HL-60 (cell line): ENCODE results near the gene FAM219A.

Experiments
- POLR2AphosphoS5 ChIP-seq: IDR thresholded peaks from 2 replicates; pipeline ENCODE4 v1.6.1; 2012; ENCODE audit warnings: low read depth
- TF ChIP-seq, protein P1 (sequence below): IDR thresholded peaks from one replicate; pipeline ENCODE4 v1.5.1; 2011; ENCODE audit warnings: low read length, control low read depth, inconsistent platforms; ENCODE audit not compliant: insufficient read depth

DNA sequence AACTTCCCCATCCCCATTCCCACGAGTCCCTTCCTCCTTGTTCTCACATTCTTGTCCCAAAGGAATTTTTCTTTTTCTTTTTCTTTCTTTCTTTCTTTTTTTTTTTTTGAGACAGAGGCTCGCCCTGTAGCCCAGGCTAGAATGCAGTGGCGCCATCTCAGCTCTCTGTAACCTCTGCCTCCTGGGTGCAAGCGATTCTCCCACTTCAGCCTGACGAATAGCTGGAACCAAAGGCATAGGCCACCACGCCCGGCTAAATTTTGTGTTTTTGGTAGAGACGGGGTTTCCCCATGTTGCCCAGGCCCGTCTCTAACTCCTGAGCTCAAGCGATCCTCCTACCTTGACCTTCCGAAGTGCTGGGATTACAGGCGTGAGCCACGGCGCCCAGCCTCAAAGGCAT, 986 bp upstream of the FAM219A start:
- TF ChIP-seq, protein P1, sequence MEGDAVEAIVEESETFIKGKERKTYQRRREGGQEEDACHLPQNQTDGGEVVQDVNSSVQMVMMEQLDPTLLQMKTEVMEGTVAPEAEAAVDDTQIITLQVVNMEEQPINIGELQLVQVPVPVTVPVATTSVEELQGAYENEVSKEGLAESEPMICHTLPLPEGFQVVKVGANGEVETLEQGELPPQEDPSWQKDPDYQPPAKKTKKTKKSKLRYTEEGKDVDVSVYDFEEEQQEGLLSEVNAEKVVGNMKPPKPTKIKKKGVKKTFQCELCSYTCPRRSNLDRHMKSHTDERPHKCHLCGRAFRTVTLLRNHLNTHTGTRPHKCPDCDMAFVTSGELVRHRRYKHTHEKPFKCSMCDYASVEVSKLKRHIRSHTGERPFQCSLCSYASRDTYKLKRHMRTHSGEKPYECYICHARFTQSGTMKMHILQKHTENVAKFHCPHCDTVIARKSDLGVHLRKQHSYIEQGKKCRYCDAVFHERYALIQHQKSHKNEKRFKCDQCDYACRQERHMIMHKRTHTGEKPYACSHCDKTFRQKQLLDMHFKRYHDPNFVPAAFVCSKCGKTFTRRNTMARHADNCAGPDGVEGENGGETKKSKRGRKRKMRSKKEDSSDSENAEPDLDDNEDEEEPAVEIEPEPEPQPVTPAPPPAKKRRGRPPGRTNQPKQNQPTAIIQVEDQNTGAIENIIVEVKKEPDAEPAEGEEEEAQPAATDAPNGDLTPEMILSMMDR, result no peak
- TF ChIP-seq POLR2AphosphoS5, result no peak
